Astrocyte of the spinal cord (primary cell): ENCODE results near the gene NHEJ1.

ENCODE experiments used
- DNase-seq: peaks from one replicate; pipeline ENCODE4 v3.0.0; 2011; ENCODE audit warnings: low read depth, low spot score
- H3K4me3 ChIP-seq: 2 replicates; pipeline ENCODE4 v1.5.1; 2011; ENCODE audit warnings: low read depth, mild to moderate bottlenecking, low read length, moderate library complexity
- CTCF ChIP-seq: IDR thresholded peaks from 2 replicates; pipeline ENCODE4 v1.5.1; 2012; ENCODE audit warnings: low read depth, mild to moderate bottlenecking, low read length, inconsistent platforms
- in situ Hi-C: cut with HindIII; loops from 2 replicates; pipeline ENCODE4 v1.10.0; 2017; ENCODE audit warnings: low sequenced_read_pairs

NHEJ1 gene

GRCh38 chr2:219062081-219062480 lies 98.5 kb downstream of the NHEJ1 start:
- no peak overlapping the region for H3K4me3 ChIP-seq
- in situ Hi-C loops = no loop called here
- no peak for TF ChIP-seq CTCF
- DNase-seq = no peak

GRCh38 chr2:219060821-219061791 lies 99.5 kb downstream of the NHEJ1 start, which contains the start of gene IHH:
Gene IHH, minus strand, starts transcription at chr2:219060921. Its CDS starts 454 bp downstream, at chr2:219060467.
- TF ChIP-seq CTCF = no peak
- no peak within 1 kb of the TSS for H3K4me3 ChIP-seq
- no peak for DNase-seq
- in situ Hi-C loops = no loop called here

- in situ Hi-C loops = no loop called here
- DNase-seq = no peak
- no peak for TF ChIP-seq CTCF
- H3K4me3 ChIP-seq = no peak overlapping the region
These were observed 100.6 kb downstream of the NHEJ1 start for GRCh38 chr2:219059725-219060682.

- peak overlapping the region; percentile 1 for H3K4me3 ChIP-seq
- no peak for DNase-seq
- TF ChIP-seq CTCF = no peak
- in situ Hi-C loops = no loop called here
These were observed 101.3 kb downstream of the NHEJ1 start for GRCh38 chr2:219059375-219059724.

GRCh38 chr2:219058541-219059374 lies 101.9 kb downstream of the NHEJ1 start:
- no peak for TF ChIP-seq CTCF
- no peak for DNase-seq
- in situ Hi-C loops = no loop called here
- peak overlapping the region; percentile 1 for H3K4me3 ChIP-seq
